ENCODE results near the gene PADI6.

PADI6 gene

GRCh38 chr1:17434016-17434415, 62.0 kb downstream of the PADI6 start:
- no peak for DNase-seq (ENCODE audit: low read depth, low spot score)

- DNase-seq (ENCODE audit: low read depth, low spot score) = no peak
Measured at GRCh38 chr1:17434601-17435000, 62.6 kb downstream of the PADI6 start.

GRCh38 chr1:17436380-17437174, 64.6 kb downstream of the PADI6 start:
- DNase-seq (ENCODE audit: low read depth, low spot score) = no peak

- DNase-seq (ENCODE audit: low read depth, low spot score) = no peak
Measured at GRCh38 chr1:17437260-17437579, 65.2 kb downstream of the PADI6 start.

- no peak for DNase-seq (ENCODE audit: low read depth, low spot score)
Measured at GRCh38 chr1:17437580-17438317, 65.8 kb downstream of the PADI6 start.

GRCh38 chr1:17438318-17439249, 66.6 kb downstream of the PADI6 start:
- DNase-seq (ENCODE audit: low read depth, low spot score) = no peak

- DNase-seq (ENCODE audit: low read depth, low spot score) = no peak
Measured at GRCh38 chr1:17439250-17440073, 67.5 kb downstream of the PADI6 start, which contains the start of gene RCC2. RCC2 (minus strand) TSS chr1:17439677; CDS start chr1:17438514, 1,163 bp downstream.

GRCh38 chr1:17440074-17440826, 68.3 kb downstream of the PADI6 start:
- no peak for DNase-seq (ENCODE audit: low read depth, low spot score)

- no peak for DNase-seq (ENCODE audit: low read depth, low spot score)
Measured at GRCh38 chr1:17440827-17441168, 68.8 kb downstream of the PADI6 start.

GRCh38 chr1:17441265-17441992, 69.4 kb downstream of the PADI6 start:
- no peak for DNase-seq (ENCODE audit: low read depth, low spot score)

GRCh38 chr1:17441993-17442357, 70.0 kb downstream of the PADI6 start:
- no peak for DNase-seq (ENCODE audit: low read depth, low spot score)

- DNase-seq (ENCODE audit: low read depth, low spot score) = no peak
Measured at GRCh38 chr1:17442841-17443240, 70.8 kb downstream of the PADI6 start.

GRCh38 chr1:17447501-17447992, 75.6 kb downstream of the PADI6 start:
- DNase-seq (ENCODE audit: low read depth, low spot score) = no peak
